CD1c-positive myeloid dendritic cell (primary cell): ENCODE measurements around the gene SGK2.

Experiments
- DNase-seq: peaks from one replicate; pipeline ENCODE4 v3.0.0-alpha.2; 2016; ENCODE audit errors: extremely low spot score

SGK2 gene

GRCh38 chr20:43536041-43536816 is 22.6 kb upstream of the SGK2 start:
- DNase-seq = no peak

- DNase-seq = no peak
Measured at GRCh38 chr20:43536817-43537440, 21.9 kb upstream of the SGK2 start.

- peak; percentile 49 for DNase-seq
Measured at GRCh38 chr20:43537921-43538877, 20.6 kb upstream of the SGK2 start.

- DNase-seq = no peak
Measured at GRCh38 chr20:43538878-43539700, 19.7 kb upstream of the SGK2 start.

- no peak for DNase-seq
Measured at GRCh38 chr20:43539975-43540672, 18.7 kb upstream of the SGK2 start.

GRCh38 chr20:43540673-43541060 is 18.2 kb upstream of the SGK2 start:
- DNase-seq = no peak

- DNase-seq = no peak
Measured at GRCh38 chr20:43541214-43541613, 17.6 kb upstream of the SGK2 start.

GRCh38 chr20:43542161-43542560 is 16.7 kb upstream of the SGK2 start:
- no peak for DNase-seq

GRCh38 chr20:43542674-43543073 is 16.2 kb upstream of the SGK2 start:
- DNase-seq = no peak

GRCh38 chr20:43543138-43543537 is 15.7 kb upstream of the SGK2 start:
- no peak for DNase-seq

- no peak for DNase-seq
Measured at GRCh38 chr20:43544501-43544900, 14.3 kb upstream of the SGK2 start.

- DNase-seq = no peak
Measured at GRCh38 chr20:43545837-43546578, 12.8 kb upstream of the SGK2 start.

GRCh38 chr20:43548273-43548880 is 10.4 kb upstream of the SGK2 start:
- DNase-seq = no peak

- DNase-seq = no peak
Measured at GRCh38 chr20:43549416-43550065, 9.3 kb upstream of the SGK2 start.

GRCh38 chr20:43550456-43550855 is 8.4 kb upstream of the SGK2 start:
- DNase-seq = no peak

GRCh38 chr20:43554369-43554768 is 4.5 kb upstream of the SGK2 start:
- no peak for DNase-seq

GRCh38 chr20:43559147-43559987 is 540 bp downstream of the SGK2 start:
- no peak for DNase-seq

- no peak for DNase-seq
Measured at GRCh38 chr20:43560974-43561373, 2.1 kb downstream of the SGK2 start.
